ENCODE measurements around the gene HINT2. TPM values are rescaled to one million over a fixed set of nuclear protein-coding genes. Genes with fewer than 3 reads are reported as not detected.
A peak's percentile ranks its signal among the peaks of the same experiment; 100 is the strongest.

The HINT2 gene
- total RNA-seq, 1 experiment from 2014 or later, result 35.9 TPM

- TF ChIP-seq CTCF (conservative IDR thresholded peaks at IDR 0.05), result no peak
- no CpG with 5 or more reads among the region's 12 CpGs for WGBS (ENCODE audit: extremely low coverage, insufficient read length, low lambda C conversion rate)
Measured at GRCh38 chr9:35811381-35812024, 3.3 kb downstream of the HINT2 start.

More at GRCh38 chr9:35811381-35812024, 3.3 kb downstream of the HINT2 start:
- H3K4me1 ChIP-seq (ENCODE audit: insufficient read depth, low read length), result no peaks in the 10 kb centered on the region
- no peak overlapping the region for H2BK12ac ChIP-seq (ENCODE audit: insufficient read length, low read depth, low read length)
- no peak for DNase-seq
- no peaks in the 10 kb centered on the region for H3K27me3 ChIP-seq (ENCODE audit: insufficient read depth, low read length)
- no peak overlapping the region for H2AFZ ChIP-seq (ENCODE audit: low read length)
- H3K9me3 ChIP-seq (ENCODE audit: control insufficient read depth, low read depth, low read length), result no peaks in the 10 kb centered on the region
- H3K4ac ChIP-seq (ENCODE audit: low read depth, low read length), result no peak overlapping the region
- no peak overlapping the region for H2BK5ac ChIP-seq (ENCODE audit: insufficient read length, low read length)
- no peaks in the 10 kb centered on the region; a peak in 1 of 5 replicates for H3K9me3 Mint-ChIP-seq
- H3K4me3 Mint-ChIP-seq, result peak overlapping the region; percentile 71 to 82
- H3K23me2 ChIP-seq (ENCODE audit: insufficient read length, low read depth, low read length, poor library complexity, severe bottlenecking), result peaks cover 9% of the 10 kb centered on the region
- peak overlapping the region in 2 of 3 experiments; percentile 52 to 92; a peak in 3 of 7 replicates for H3K27ac Mint-ChIP-seq
- no peak overlapping the region for H3T11ph ChIP-seq (ENCODE audit: low read length)
- no peaks in the 10 kb centered on the region for H4K20me1 ChIP-seq (ENCODE audit: control insufficient read depth, insufficient read depth, insufficient read length)
- peaks cover 20 to 21% of the 10 kb centered on the region in 2 experiments for H3K4me1 Mint-ChIP-seq
- no peak overlapping the region for H3K56ac ChIP-seq (ENCODE audit: insufficient read length, low read depth, low read length)
- no peak overlapping the region for H2BK20ac ChIP-seq (ENCODE audit: low read depth, low read length, poor library complexity, severe bottlenecking)
- H3K23ac ChIP-seq (ENCODE audit: insufficient read length, low read depth, low read length), result no peak overlapping the region
- H2BK120ac ChIP-seq (ENCODE audit: low read depth, low read length, poor library complexity, severe bottlenecking), result no peak overlapping the region
- H3K27ac ChIP-seq (ENCODE audit: insufficient read length, low read depth, low read length), result no peak overlapping the region
- peak overlapping the region; percentile 95 for H3K4me2 ChIP-seq (ENCODE audit: insufficient read depth, insufficient read length, low read length)
- no peak overlapping the region for H3K9ac ChIP-seq (ENCODE audit: extremely low read depth, insufficient read length, low read length)
- H4K8ac ChIP-seq (replicated peaks; ENCODE audit: insufficient read length, low read depth, low read length), result no peak overlapping the region
- no peak overlapping the region for H2AK5ac ChIP-seq (ENCODE audit: insufficient read length, low read length)
- no peaks in the 10 kb centered on the region for H3K79me1 ChIP-seq (ENCODE audit: insufficient read depth, low read depth, low read length, poor library complexity, severe bottlenecking)
- H4K91ac ChIP-seq (ENCODE audit: insufficient read length, low read depth, low read length), result no peak overlapping the region
- no peak overlapping the region for H2BK15ac ChIP-seq (ENCODE audit: low read depth, low read length)
- H4K5ac ChIP-seq (ENCODE audit: insufficient read length, low read depth, low read length), result no peak overlapping the region
- H3K27me3 Mint-ChIP-seq (ENCODE audit: low read depth), result peaks cover 5% of the 10 kb centered on the region
- H3K36me3 Mint-ChIP-seq (ENCODE audit: insufficient read depth in 1 of 3, low read depth in 3 of 3), result peaks cover 5 to 19% (median 10%) of the 10 kb centered on the region in 3 experiments; a peak in 4 of 7 replicates
- no peak overlapping the region for H3K18ac ChIP-seq (ENCODE audit: insufficient read length, low read depth, low read length)
- H3K79me2 ChIP-seq (ENCODE audit: insufficient read depth, low read length), result no peaks in the 10 kb centered on the region
- H3K14ac ChIP-seq (ENCODE audit: insufficient read depth, low read length), result no peak overlapping the region

Measured in H9 (cell line).